IMR-90 (cell line): ENCODE results near the gene NKAIN4. TPM values are rescaled to one million over a fixed set of nuclear protein-coding genes. Genes with fewer than 3 reads are reported as not detected.

Experiments used
- ATAC-seq: fragments of 200-7000 bp; cut with Tn5 transposase; 2 replicates; pipeline ENCODE4 v1.9.1; 2020; ENCODE audit warnings: low read depth, mild to moderate bottlenecking, moderate library complexity
- BruUV-seq: library from RNA; stranded (reverse); fragments of 400-500 nt; replicated peaks from 2 replicates; lab custom pipeline; 2021; lab: Mats Ljungman, UMichigan
- CTCF ChIA-PET: fragments of 300-600 bp; formaldehyde crosslinking; extraction: SDS; loops from one replicate; lab custom pipeline; 2021; ENCODE audit warnings: antibody characterized with exemption; lab: Yijun Ruan, JAX
- POLR2A ChIA-PET: fragments of 300-600 bp; sonication (Branson Sonifier 250); formaldehyde crosslinking; loops from one replicate; lab custom pipeline; 2022; ENCODE audit warnings: antibody characterized with exemption; ENCODE audit not compliant: unreplicated experiment; lab: Charles Lee
- DNase-seq: peaks from one replicate; pipeline ENCODE4 v3.0.0; 2013
- H2AFZ ChIP-seq: replicated peaks from 2 replicates; pipeline ENCODE3; 2013; ENCODE audit warnings: low read length, mild to moderate bottlenecking; ENCODE audit not compliant: poor library complexity
- H2AK5ac ChIP-seq: 2 replicates; pipeline ENCODE4 v1.6.1; 2013; ENCODE audit warnings: low read depth, low read length, inconsistent platforms
- H2AK9ac ChIP-seq: replicated peaks from 2 replicates; pipeline ENCODE3; 2013; ENCODE audit warnings: mild to moderate bottlenecking, low read depth, low read length, moderate library complexity; ENCODE audit not compliant: poor library complexity
- H2BK120ac ChIP-seq: 2 replicates; pipeline ENCODE4 v1.6.1; 2013; ENCODE audit warnings: low read depth, low read length, inconsistent platforms
- H2BK15ac ChIP-seq: 3 replicates; pipeline ENCODE4 v1.6.1; 2013; ENCODE audit warnings: low read depth, low read length, inconsistent platforms
- H2BK20ac ChIP-seq: 2 replicates; pipeline ENCODE4 v1.6.1; 2013; ENCODE audit warnings: low read depth, mild to moderate bottlenecking, inconsistent platforms, low read length, moderate library complexity
- H2BK5ac ChIP-seq: 2 replicates; pipeline ENCODE4 v1.6.1; 2013; ENCODE audit warnings: mild to moderate bottlenecking, low read depth, low read length, inconsistent platforms; ENCODE audit not compliant: poor library complexity, severe bottlenecking
- H3K14ac ChIP-seq: replicated peaks from 2 replicates; pipeline ENCODE4 v1.6.1; 2013; ENCODE audit warnings: low read depth, low read length, inconsistent platforms
- H3K18ac ChIP-seq: 2 replicates; pipeline ENCODE4 v1.6.1; 2013; ENCODE audit warnings: low read depth, low read length, control low read depth
- H3K23ac ChIP-seq: 2 replicates; pipeline ENCODE4 v1.6.1; 2013; ENCODE audit warnings: low read depth, low read length, inconsistent platforms
- H3K27ac ChIP-seq: 2 replicates; pipeline ENCODE4 v1.5.1; 2013; ENCODE audit warnings: mild to moderate bottlenecking, control low read depth, low read length; ENCODE audit not compliant: insufficient read depth
- H3K27me3 ChIP-seq: 2 replicates; pipeline ENCODE4 v1.6.1; 2013; ENCODE audit warnings: low read length; ENCODE audit not compliant: control insufficient read depth, insufficient read depth
- H3K36me3 ChIP-seq: 2 replicates; pipeline ENCODE4 v1.6.1; 2013; ENCODE audit warnings: low read length, mixed read lengths; ENCODE audit not compliant: control insufficient read depth, insufficient read depth
- H3K4ac ChIP-seq: 2 replicates; pipeline ENCODE4 v1.6.1; 2013; ENCODE audit warnings: low read depth, low read length, inconsistent platforms
- H3K4me1 ChIP-seq: 2 replicates; pipeline ENCODE4 v1.6.1; 2013; ENCODE audit warnings: low read length, mixed read lengths; ENCODE audit not compliant: control insufficient read depth, insufficient read depth
- H3K4me2 ChIP-seq: 2 replicates; pipeline ENCODE4 v1.6.1; 2013; ENCODE audit warnings: low read depth, mild to moderate bottlenecking, control low read depth, low read length, moderate library complexity
- H3K4me3 ChIP-seq: 2 replicates; pipeline ENCODE4 v1.5.1; 2013; ENCODE audit warnings: low read depth, mild to moderate bottlenecking, control low read depth, low read length, moderate library complexity; ENCODE audit not compliant: insufficient read depth
- H3K56ac ChIP-seq: 2 replicates; pipeline ENCODE4 v1.6.1; 2013; ENCODE audit warnings: low read length, inconsistent platforms; ENCODE audit not compliant: insufficient read depth; ENCODE audit errors: extremely low read depth
- H3K79me1 ChIP-seq, 2 experiments: 2 replicates each; pipeline ENCODE4 v1.6.1; 2013; ENCODE audit warnings: low read length in 2 of 2, inconsistent platforms in 1 of 2, low read depth in 1 of 2
- H3K9ac ChIP-seq: 2 replicates; pipeline ENCODE4 v1.6.1; 2013; ENCODE audit warnings: low read depth, low read length, control low read depth
- H3K9me1 ChIP-seq: 2 replicates; pipeline ENCODE4 v1.6.1; 2013; ENCODE audit warnings: low read length, inconsistent platforms; ENCODE audit not compliant: insufficient read depth
- H3K9me3 ChIP-seq: 2 replicates; pipeline ENCODE4 v1.6.1; 2013; ENCODE audit warnings: low read length; ENCODE audit not compliant: control insufficient read depth, insufficient read depth
- H4K20me1 ChIP-seq: 2 replicates; pipeline ENCODE4 v1.6.1; 2013; ENCODE audit warnings: low read length, inconsistent platforms; ENCODE audit not compliant: insufficient read depth
- H4K5ac ChIP-seq: 2 replicates; pipeline ENCODE4 v1.6.1; 2013; ENCODE audit warnings: mild to moderate bottlenecking, low read depth, low read length, control low read depth
- H4K8ac ChIP-seq, 2 experiments: 2 replicates each; pipeline ENCODE4 v1.6.1; 2013; ENCODE audit warnings: low read depth in 2 of 2, low read length in 2 of 2, control low read depth in 1 of 2, inconsistent platforms in 1 of 2
- H4K91ac ChIP-seq: 2 replicates; pipeline ENCODE4 v1.6.1; 2013; ENCODE audit warnings: low read depth, low read length, inconsistent platforms; ENCODE audit not compliant: insufficient read depth
- CTCF ChIP-seq: conservative IDR thresholded peaks from 2 replicates; pipeline ENCODE4 v1.5.1; 2012; ENCODE audit warnings: mild to moderate bottlenecking, low read depth, low read length, improper control_type of control experiment
- WGBS, 2 experiments: methylation state at CpG; one replicate each; pipeline versions ENCODE4 v1.1.5 to v1.1.7; 2013; ENCODE audit warnings: missing lambda C conversion rate in 2 of 2; ENCODE audit not compliant: insufficient read length in 1 of 2; ENCODE audit errors: extremely low coverage in 2 of 2; 5-methylcytosine and 5-hydroxymethylcytosine counted together
- dilution Hi-C: fragments of 300-500 bp; cut with HindIII; formaldehyde crosslinking; loops from one replicate; pipeline ENCODE4 v1.14.3; 2018; ENCODE audit warnings: low sequenced_read_pairs; ENCODE audit not compliant: unreplicated experiment
- in situ Hi-C: fragments of 300-500 bp; cut with MboI; formaldehyde crosslinking; loops from 3 replicates; pipeline ENCODE4 v1.14.3; 2019; ENCODE audit warnings: low sequenced_read_pairs, inconsistent platforms, mixed read lengths
- intact Hi-C: fragments of 100-400 bp; cut with micrococcal nuclease; formaldehyde crosslinking; loops from 2 replicates; pipeline ENCODE4 v1.10.0; 2022
- polyA plus RNA-seq, 3 experiments: library from polyadenylated mRNA; depleted of rRNA; stranded (reverse); fragments of >200 nt; gene quantifications; 2 replicates each; pipeline ENCODE4 v1.2.3, GENCODE V29; 2012; ENCODE audit warnings: low replicate concordance in 1 of 3
- total RNA-seq: library from RNA; depleted of rRNA; stranded (reverse); fragments of >200 nt; gene quantifications from 2 replicates; pipeline ENCODE4 v1.2.3, GENCODE V29; 2012

NKAIN4 gene
- total and polyA plus RNA-seq, 2 of the 4 experiments (the other 2 are of a cell fraction): not detected

GRCh38 chr20:63264000-63264399 is 9.7 kb upstream of the NKAIN4 start:
- Histone ChIP-seq H3K27ac (no peak overlapping the region), H3K79me1 (no peaks in the 10 kb centered on the region), H3K4me2 (no peak overlapping the region), H3K9ac (no peak overlapping the region), H3K9me3 (peaks cover 2% of the 10 kb centered on the region; the same call in 1 of the 2 replicates), H3K4me3 (no peak overlapping the region), H2BK15ac (no peak overlapping the region), H4K91ac (no peak overlapping the region), H3K18ac (no peak overlapping the region), H3K36me3 (no peaks in the 10 kb centered on the region), H2AFZ (peak overlapping the region; percentile 21), H2BK5ac (no peak overlapping the region), H3K9me1 (no peaks in the 10 kb centered on the region), H3K14ac (no peak overlapping the region), H3K56ac (no peak overlapping the region), H2AK9ac (no peak overlapping the region), H4K20me1 (no peaks in the 10 kb centered on the region; the same call in 1 of the 2 replicates), H3K27me3 (peaks cover 65% of the 10 kb centered on the region), H3K23ac (no peak overlapping the region), H4K8ac (no peak overlapping the region), H4K5ac (no peak overlapping the region), H2BK20ac (no peak overlapping the region), H2AK5ac (no peak overlapping the region), H2BK120ac (no peak overlapping the region), H3K4ac (no peak overlapping the region), H3K4me1 (no peaks in the 10 kb centered on the region; the same call in 1 of the 2 replicates)
- POLR2A ChIA-PET: no interaction called here
- WGBS, 2 experiments: 97% methylated on average over 5 of the region's 10 CpGs; no CpG with 5 or more reads in 1 of the 2 experiments
- CTCF ChIA-PET: no interaction called here
- dilution Hi-C loops (no loop called here), in situ Hi-C loops (no loop called here), intact Hi-C loops (no loop called here)
- ATAC-seq (no peak), DNase-seq (no peak)
- TF ChIP-seq CTCF: no peak
- BruUV-seq: no TSS peak
